Uterus (tissue), 4 donors: ENCODE measurements around the gene STAC2. TPM values are rescaled to one million over a fixed set of nuclear protein-coding genes. Genes with fewer than 3 reads are reported as not detected.
A peak's percentile ranks its signal among the peaks of the same experiment; 100 is the strongest.

Source experiments
- DNase-seq, 2 donors: peaks; one replicate each; pipeline ENCODE4 v3.0.0-alpha.2; 2019 to 2020
- H3K27ac ChIP-seq, 2 donors: fragments of 200-600 bp; sonication (generic); 1 replicate in 1 of 2; 2 replicates in 1 of 2; pipeline ENCODE4 v1.5.1; 2016 to 2018
- H3K27me3 ChIP-seq, 2 donors: fragments of 200-600 bp; sonication (generic); one replicate each; pipeline ENCODE4 v1.5.1; 2018 to 2019; ENCODE audit warnings: control low read depth in 1 of 2
- H3K36me3 ChIP-seq, 2 donors: fragments of 200-600 bp; sonication (generic); one replicate each; pipeline ENCODE4 v1.5.1; 2019; ENCODE audit warnings: control low read depth in 1 of 2
- H3K4me1 ChIP-seq, 2 donors: fragments of 200-600 bp; sonication (generic); one replicate each; pipeline ENCODE4 v1.5.1; 2018 to 2019; ENCODE audit warnings: control low read depth in 1 of 2
- H3K4me3 ChIP-seq, 2 donors: fragments of 200-600 bp; sonication (generic); 1 replicate in 1 of 2; 2 replicates in 1 of 2; pipeline ENCODE4 v1.5.1; 2018 to 2019; ENCODE audit warnings: mild to moderate bottlenecking in 1 of 2
- H3K9me3 ChIP-seq, 2 donors: fragments of 200-600 bp; sonication (generic); one replicate each; pipeline ENCODE4 v1.5.1; 2019; ENCODE audit warnings: control low read depth in 1 of 2
- CTCF ChIP-seq, 4 experiments: fragments of 200-600 bp in 2 of 4; fragments of 450-650 bp in 2 of 4; sonication (generic) in 2 of 4; IDR thresholded peaks; one replicate each; pipeline ENCODE4 v1.5.1; 2016 to 2019; ENCODE audit warnings: antibody characterized with exemption in 4 of 4, mild to moderate bottlenecking in 2 of 4, moderate library complexity in 1 of 4
- POLR2A ChIP-seq, 2 donors: fragments of 450-650 bp; IDR thresholded peaks; one replicate each; pipeline ENCODE4 v1.6.1; 2016; ENCODE audit warnings: antibody characterized with exemption in 2 of 2, mild to moderate bottlenecking in 1 of 2, moderate library complexity in 1 of 2
- intact Hi-C: fragments of 100-400 bp; cut with DNase I; formaldehyde crosslinking; loops from one replicate; pipeline ENCODE4 v1.15.1; 2023; ENCODE audit warnings: low total_unique reads
- total RNA-seq, 4 donors: library from RNA; depleted of rRNA in 3 of 4; stranded (reverse); fragments of >200 nt in 3 of 4; gene quantifications; one replicate each; pipeline versions ENCODE4 v1.1.0 to v1.2.4, GENCODE V29; 2014 to 2023
- donor health status: DM: yes; HTN: yes; CAD: no.

STAC2 gene
- total RNA-seq, 4 donors from 2014 or later: 0.59 to 14.4 (median 1.1) TPM

GRCh38 chr17:39181303-39181702, 44.4 kb downstream of the STAC2 start:
- H3K4me1 ChIP-seq: no peaks in the 10 kb centered on the region
- no peak overlapping the region for H3K27ac ChIP-seq
- TF ChIP-seq POLR2A (IDR thresholded peaks at IDR 0.05): no peak
- no peak for TF ChIP-seq CTCF (IDR thresholded peaks at IDR 0.05)
- no peaks in the 10 kb centered on the region for H3K36me3 ChIP-seq
- DNase-seq: no peak
- no peak overlapping the region for H3K4me3 ChIP-seq
- no peaks in the 10 kb centered on the region for H3K9me3 ChIP-seq
- H3K27me3 ChIP-seq: no peaks in the 10 kb centered on the region
- intact Hi-C loops: no loop called here

GRCh38 chr17:39178536-39178935, 47.2 kb downstream of the STAC2 start:
- H3K4me1 ChIP-seq: no peaks in the 10 kb centered on the region
- H3K36me3 ChIP-seq: no peaks in the 10 kb centered on the region
- H3K27ac ChIP-seq: no peak overlapping the region
- intact Hi-C loops: no loop called here
- DNase-seq: no peak
- H3K4me3 ChIP-seq: no peak overlapping the region
- H3K9me3 ChIP-seq: no peaks in the 10 kb centered on the region
- TF ChIP-seq POLR2A (IDR thresholded peaks at IDR 0.05): no peak
- TF ChIP-seq CTCF (IDR thresholded peaks at IDR 0.05): no peak
- H3K27me3 ChIP-seq: no peaks in the 10 kb centered on the region

- no peaks in the 10 kb centered on the region for H3K4me1 ChIP-seq
Observed at GRCh38 chr17:39177256-39177655, 48.5 kb downstream of the STAC2 start.

GRCh38 chr17:39175695-39176093, 50.1 kb downstream of the STAC2 start:
- Histone ChIP-seq H3K36me3 (no peaks in the 10 kb centered on the region), H3K4me3 (no peak overlapping the region), H3K4me1 (no peaks in the 10 kb centered on the region), H3K27ac (no peak overlapping the region), H3K9me3 (no peaks in the 10 kb centered on the region), H3K27me3 (no peaks in the 10 kb centered on the region)
- DNase-seq: no peak
- TF ChIP-seq CTCF (IDR thresholded peaks at IDR 0.05) (no peak), POLR2A (IDR thresholded peaks at IDR 0.05) (no peak)
- intact Hi-C loops: no loop called here

More at GRCh38 chr17:39177256-39177655, 48.5 kb downstream of the STAC2 start:
- H3K27me3 ChIP-seq: no peaks in the 10 kb centered on the region
- H3K27ac ChIP-seq: no peak overlapping the region
- no peak overlapping the region for H3K4me3 ChIP-seq
- H3K9me3 ChIP-seq: no peaks in the 10 kb centered on the region
- intact Hi-C loops: no loop called here
- DNase-seq: no peak
- no peak for TF ChIP-seq CTCF (IDR thresholded peaks at IDR 0.05)
- TF ChIP-seq POLR2A (IDR thresholded peaks at IDR 0.05): no peak
- H3K36me3 ChIP-seq: no peaks in the 10 kb centered on the region

GRCh38 chr17:39174920-39175694, 50.6 kb downstream of the STAC2 start:
- Histone ChIP-seq H3K36me3 (no peaks in the 10 kb centered on the region), H3K4me3 (no peak overlapping the region), H3K27ac (peak overlapping the region in 1 of 2 donors; percentile 21), H3K4me1 (no peaks in the 10 kb centered on the region), H3K9me3 (no peaks in the 10 kb centered on the region), H3K27me3 (no peaks in the 10 kb centered on the region)
- intact Hi-C loops: no loop called here
- peak; percentile 76 to 84 for DNase-seq
- TF ChIP-seq POLR2A (IDR thresholded peaks at IDR 0.05) (no peak), CTCF (IDR thresholded peaks at IDR 0.05) (peak; percentile 60 to 87 (median 74))
